Chondrocyte (in vitro differentiated cells): ENCODE results near the gene AGBL4. TPM values are rescaled to one million over a fixed set of nuclear protein-coding genes. Genes with fewer than 3 reads are reported as not detected.

ENCODE experiments used
- DNase-seq: peaks from one replicate; pipeline ENCODE4 v3.0.0; 2021; ENCODE audit warnings: mixed read lengths, low spot score
- H3K27ac Mint-ChIP-seq: one replicate; pipeline ENCODE4 v1.8.0; 2021; ENCODE audit warnings: mild to moderate bottlenecking, moderate library complexity, mixed read lengths; ENCODE audit not compliant: unreplicated experiment
- H3K27me3 Mint-ChIP-seq: 2 replicates; pipeline ENCODE4 v1.8.0; 2021; ENCODE audit warnings: low read depth, mixed read lengths
- H3K36me3 Mint-ChIP-seq: 2 replicates; pipeline ENCODE4 v1.8.0; 2021; ENCODE audit warnings: low read depth, mixed read lengths
- H3K4me1 Mint-ChIP-seq: 2 replicates; pipeline ENCODE4 v1.8.0; 2021; ENCODE audit warnings: low read depth, mild to moderate bottlenecking, mixed read lengths
- H3K4me3 Mint-ChIP-seq: one replicate; pipeline ENCODE4 v1.8.0; 2021; ENCODE audit warnings: mild to moderate bottlenecking, moderate library complexity, mixed read lengths; ENCODE audit not compliant: unreplicated experiment
- H3K9me3 Mint-ChIP-seq: 2 replicates; pipeline ENCODE4 v1.8.0; 2021; ENCODE audit warnings: low read depth, mixed read lengths
- total RNA-seq: library from RNA; stranded (reverse); gene quantifications from 3 replicates; pipeline ENCODE4 v1.2.1, GENCODE V29; 2021
- TF ChIP-seq, protein P1 (sequence below): fragments of 200-600 bp; sonication (generic); IDR thresholded peaks from 2 replicates; pipeline ENCODE4 v1.5.0; 2021; ENCODE audit warnings: antibody characterized with exemption, mild to moderate bottlenecking, moderate library complexity

AGBL4 gene
- total RNA-seq, 1 donor from 2014 or later, result not detected

DNA sequence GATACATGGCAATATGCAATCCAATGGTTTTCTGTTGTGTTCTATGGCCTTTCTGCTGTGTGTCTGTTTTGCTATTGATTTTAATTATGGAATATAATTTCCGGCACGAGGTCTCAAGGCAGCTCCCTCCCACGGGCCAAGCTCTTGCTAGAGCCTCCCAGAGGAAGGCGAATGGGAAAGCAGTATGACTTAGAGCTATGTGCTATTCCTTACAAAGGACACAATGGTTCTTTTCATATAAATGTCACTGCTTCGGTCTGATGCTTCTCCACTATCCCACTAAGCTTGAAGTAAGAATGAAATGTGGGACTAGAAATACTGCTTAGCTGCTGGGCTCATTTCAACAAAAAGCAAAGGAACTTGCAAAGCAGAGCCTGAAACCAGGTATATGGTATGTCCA lies 924.9 kb downstream of the AGBL4 start:
- peaks cover 40% of the 10 kb centered on the region for H3K9me3 Mint-ChIP-seq
- no peak overlapping the region for H3K27ac Mint-ChIP-seq
- H3K36me3 Mint-ChIP-seq, result no peaks in the 10 kb centered on the region
- no peak overlapping the region for H3K4me3 Mint-ChIP-seq
- H3K4me1 Mint-ChIP-seq, result no peaks in the 10 kb centered on the region
- no peak for DNase-seq
- no peaks in the 10 kb centered on the region for H3K27me3 Mint-ChIP-seq
- TF ChIP-seq, protein P1, sequence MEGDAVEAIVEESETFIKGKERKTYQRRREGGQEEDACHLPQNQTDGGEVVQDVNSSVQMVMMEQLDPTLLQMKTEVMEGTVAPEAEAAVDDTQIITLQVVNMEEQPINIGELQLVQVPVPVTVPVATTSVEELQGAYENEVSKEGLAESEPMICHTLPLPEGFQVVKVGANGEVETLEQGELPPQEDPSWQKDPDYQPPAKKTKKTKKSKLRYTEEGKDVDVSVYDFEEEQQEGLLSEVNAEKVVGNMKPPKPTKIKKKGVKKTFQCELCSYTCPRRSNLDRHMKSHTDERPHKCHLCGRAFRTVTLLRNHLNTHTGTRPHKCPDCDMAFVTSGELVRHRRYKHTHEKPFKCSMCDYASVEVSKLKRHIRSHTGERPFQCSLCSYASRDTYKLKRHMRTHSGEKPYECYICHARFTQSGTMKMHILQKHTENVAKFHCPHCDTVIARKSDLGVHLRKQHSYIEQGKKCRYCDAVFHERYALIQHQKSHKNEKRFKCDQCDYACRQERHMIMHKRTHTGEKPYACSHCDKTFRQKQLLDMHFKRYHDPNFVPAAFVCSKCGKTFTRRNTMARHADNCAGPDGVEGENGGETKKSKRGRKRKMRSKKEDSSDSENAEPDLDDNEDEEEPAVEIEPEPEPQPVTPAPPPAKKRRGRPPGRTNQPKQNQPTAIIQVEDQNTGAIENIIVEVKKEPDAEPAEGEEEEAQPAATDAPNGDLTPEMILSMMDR, result no peak

DNA sequence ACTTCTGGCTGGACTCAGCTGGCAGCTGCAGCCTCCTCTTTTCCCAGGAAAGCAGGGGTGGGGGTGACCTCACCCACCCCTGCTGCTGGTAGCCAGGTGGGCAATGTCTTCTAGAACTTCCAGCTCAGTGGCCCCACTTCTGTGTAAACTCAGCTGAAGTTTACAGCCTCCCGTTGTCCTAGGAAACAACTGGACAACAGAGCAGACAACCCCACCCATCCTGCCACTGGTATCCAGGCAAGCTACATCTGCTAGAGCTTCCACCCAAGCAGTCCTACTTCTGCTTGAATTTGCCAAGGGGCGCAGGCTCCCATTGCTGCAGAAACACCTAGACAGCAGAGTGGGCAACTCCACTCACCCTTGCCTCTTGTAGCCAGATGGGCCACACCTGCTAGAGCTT lies 937.4 kb downstream of the AGBL4 start:
- no peak overlapping the region for H3K4me3 Mint-ChIP-seq
- H3K36me3 Mint-ChIP-seq, result no peaks in the 10 kb centered on the region
- TF ChIP-seq, protein P1, result no peak
- H3K27me3 Mint-ChIP-seq, result no peaks in the 10 kb centered on the region
- H3K9me3 Mint-ChIP-seq, result peaks cover 54% of the 10 kb centered on the region
- DNase-seq, result no peak
- H3K27ac Mint-ChIP-seq, result no peak overlapping the region
- no peaks in the 10 kb centered on the region for H3K4me1 Mint-ChIP-seq

DNA sequence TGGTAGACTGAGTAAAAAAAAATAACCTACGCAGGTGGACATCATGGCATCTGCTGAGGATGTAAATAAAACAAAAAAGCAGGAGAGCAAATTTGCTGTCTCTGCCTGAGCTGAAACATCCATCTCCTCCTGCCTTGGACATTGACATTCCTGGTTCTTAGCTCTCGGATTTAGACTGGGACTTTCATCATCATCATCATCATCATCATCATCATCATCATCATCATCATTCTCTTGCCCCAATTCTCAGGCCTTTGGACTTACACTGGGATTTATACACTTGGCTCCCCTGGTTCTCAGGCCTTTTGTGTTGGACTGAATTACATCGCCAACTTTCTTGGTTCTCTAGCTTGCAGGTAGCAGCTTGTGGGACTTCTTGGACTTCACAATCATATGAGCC lies 938.7 kb downstream of the AGBL4 start:
- no peak for DNase-seq
- Mint-ChIP-seq H3K4me1 (no peaks in the 10 kb centered on the region), H3K27ac (no peak overlapping the region), H3K4me3 (no peak overlapping the region), H3K9me3 (peaks cover 47% of the 10 kb centered on the region), H3K27me3 (no peaks in the 10 kb centered on the region), H3K36me3 (no peaks in the 10 kb centered on the region)
- TF ChIP-seq, protein P1, result no peak

DNA sequence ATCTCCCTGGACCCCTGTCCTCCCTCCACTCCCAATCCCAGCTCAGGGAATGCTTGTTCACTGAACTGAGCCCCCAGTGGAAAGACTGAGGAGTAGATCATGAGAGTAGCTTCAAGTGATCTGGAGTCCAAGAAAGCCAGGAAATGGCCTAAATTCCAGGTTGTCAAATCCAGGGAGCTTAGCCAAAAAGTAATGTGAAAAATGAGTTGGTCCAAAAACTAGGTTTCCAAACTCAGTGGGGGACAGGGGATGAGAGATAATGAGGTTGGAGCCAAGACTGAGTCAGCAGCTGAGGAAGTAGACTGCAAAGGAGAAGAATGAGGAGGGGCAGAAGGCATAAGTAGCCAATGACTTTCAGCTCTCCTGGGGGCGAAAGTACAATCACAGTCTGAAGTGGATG lies 963.0 kb downstream of the AGBL4 start:
- no peaks in the 10 kb centered on the region for H3K36me3 Mint-ChIP-seq
- no peak overlapping the region for H3K27ac Mint-ChIP-seq
- H3K9me3 Mint-ChIP-seq, result peaks cover 17% of the 10 kb centered on the region

DNA sequence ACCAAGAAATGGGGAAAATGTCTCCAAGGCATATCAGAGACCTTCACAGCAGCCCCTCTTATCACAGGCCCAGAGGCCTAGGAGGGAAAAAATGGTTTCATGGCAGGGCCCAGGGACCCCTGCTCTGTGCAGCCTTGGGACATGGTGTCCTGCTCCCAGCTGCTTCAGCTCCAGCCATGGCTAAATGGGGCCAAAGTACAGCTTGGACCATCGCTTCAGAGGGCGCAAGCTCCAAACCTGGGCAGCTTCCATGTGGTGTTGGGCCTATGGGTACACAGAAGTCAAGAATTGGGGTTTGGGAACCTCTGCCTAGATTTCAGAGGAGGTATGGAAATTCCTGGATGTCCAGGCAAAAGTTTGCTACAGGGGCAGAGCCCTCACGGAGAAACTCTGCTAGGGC lies 964.7 kb downstream of the AGBL4 start:
- no peak for DNase-seq
- Mint-ChIP-seq H3K36me3 (no peaks in the 10 kb centered on the region), H3K27me3 (no peaks in the 10 kb centered on the region), H3K27ac (no peak overlapping the region), H3K4me3 (no peak overlapping the region), H3K4me1 (no peaks in the 10 kb centered on the region), H3K9me3 (peaks cover 15% of the 10 kb centered on the region)
- TF ChIP-seq, protein P1, result no peak

More for the DNA sequence above, 963.0 kb downstream of the AGBL4 start:
- H3K4me3 Mint-ChIP-seq, result no peak overlapping the region
- H3K27me3 Mint-ChIP-seq, result no peaks in the 10 kb centered on the region
- TF ChIP-seq, protein P1, result no peak
- no peak for DNase-seq
- no peaks in the 10 kb centered on the region for H3K4me1 Mint-ChIP-seq
